Liver (tissue), 3 donors: ENCODE results near the gene CDC42EP3.

Source experiments
- ATF3 ChIP-seq: IDR thresholded peaks from 2 replicates; pipeline ENCODE4 v1.6.1; 2016; ENCODE audit warnings: antibody characterized with exemption
- CTCF ChIP-seq: fragments of 150-350 bp; IDR thresholded peaks from 2 replicates; pipeline ENCODE4 v1.5.1; 2017; ENCODE audit warnings: improper control_type of control experiment, low read depth, low read length; ENCODE audit not compliant: missing input control
- EGR1 ChIP-seq, 2 donors: IDR thresholded peaks; 2 replicates each; pipeline ENCODE4 v1.6.1; 2016 to 2018; ENCODE audit warnings: antibody characterized with exemption in 2 of 2, low read depth in 2 of 2
- JUND ChIP-seq, 2 donors: IDR thresholded peaks; 2 replicates each; pipeline ENCODE4 v1.6.1; 2016; ENCODE audit warnings: antibody characterized with exemption in 2 of 2
- MAX ChIP-seq: IDR thresholded peaks from 2 replicates; pipeline ENCODE4 v1.6.1; 2016; ENCODE audit warnings: antibody characterized with exemption
- REST ChIP-seq: IDR thresholded peaks from 2 replicates; pipeline ENCODE4 v1.6.1; 2016; ENCODE audit warnings: antibody characterized with exemption, mild to moderate bottlenecking
- RXRA ChIP-seq, 2 donors: IDR thresholded peaks; 2 replicates each; pipeline ENCODE4 v1.6.1; 2017 to 2018; ENCODE audit warnings: antibody characterized with exemption in 2 of 2, mild to moderate bottlenecking in 1 of 2
- TAF1 ChIP-seq: conservative IDR thresholded peaks from 2 replicates; pipeline ENCODE4 v1.6.1; 2016; ENCODE audit warnings: antibody characterized with exemption, mild to moderate bottlenecking
- ZBTB33 ChIP-seq: IDR thresholded peaks from 2 replicates; pipeline ENCODE4 v1.6.1; 2016; ENCODE audit warnings: antibody characterized with exemption
- donor health status: healthy.
- donor health status: healthy.

GRCh38 chr2:37709111-37709510 is 37.7 kb upstream of the CDC42EP3 start:
- TF ChIP-seq REST (no peak), CTCF (no peak), ZBTB33 (no peak), RXRA (IDR thresholded peaks at IDR 0.05) (no peak), MAX (no peak), TAF1 (no peak), EGR1 (IDR thresholded peaks at IDR 0.05; ENCODE audit: low read depth in 2 of 2) (no peak), JUND (IDR thresholded peaks at IDR 0.05) (no peak), ATF3 (no peak)
